Activated CD4-positive, CD25-positive, alpha-beta regulatory T cell treated with anti-CD3 and anti-CD28 coated beads, Interleukin-2, amount 50 U/mL, for 72 hours (primary cell): Measurements from ENCODE around the gene UQCC5.
"Not testable (repeated sequence)": the region's sequence is repeated elsewhere in the genome, so short reads cannot be mapped to it uniquely, and the experiment has no call there.

ENCODE experiments used
- DNase-seq: peaks from one replicate; pipeline ENCODE4 v3.0.0; 2021

UQCC5 gene

DNA sequence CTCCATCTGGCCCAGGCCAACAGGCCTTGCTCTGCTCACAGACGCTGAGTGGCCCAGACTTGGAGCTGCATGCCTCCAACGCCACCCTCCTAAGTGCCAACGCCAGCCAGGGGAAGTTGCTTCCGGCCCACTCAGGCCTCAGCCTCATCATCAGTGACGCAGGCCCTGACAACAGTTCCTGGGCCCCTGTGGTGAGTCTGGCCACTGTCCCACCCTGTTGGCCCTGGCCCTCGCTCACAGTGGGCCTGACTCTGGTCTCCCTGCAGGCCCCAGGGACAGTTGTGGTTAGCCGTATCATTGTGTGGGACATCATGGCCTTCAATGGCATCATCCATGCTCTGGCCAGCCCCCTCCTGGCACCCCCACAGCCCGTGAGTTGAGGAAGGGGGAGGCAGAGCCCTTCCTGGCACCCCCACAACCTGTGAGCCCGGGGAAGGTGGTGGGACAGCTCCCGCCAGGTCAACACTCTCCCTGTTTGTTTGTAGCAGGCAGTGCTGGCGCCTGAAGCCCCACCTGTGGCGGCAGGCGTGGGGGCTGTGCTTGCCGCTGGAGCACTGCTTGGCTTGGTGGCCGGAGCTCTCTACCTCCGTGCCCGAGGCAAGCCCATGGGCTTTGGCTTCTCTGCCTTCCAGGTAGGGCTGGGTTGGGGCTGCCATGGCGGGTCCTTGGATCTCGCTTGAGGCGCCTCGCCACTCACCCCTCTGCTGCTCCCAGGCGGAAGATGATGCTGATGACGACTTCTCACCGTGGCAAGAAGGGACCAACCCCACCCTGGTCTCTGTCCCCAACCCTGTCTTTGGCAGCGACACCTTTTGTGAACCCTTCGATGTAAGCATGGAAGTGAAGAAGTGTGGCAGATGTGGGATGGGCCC is 12.8 kb upstream of the UQCC5 start:
- no peak for DNase-seq

DNA sequence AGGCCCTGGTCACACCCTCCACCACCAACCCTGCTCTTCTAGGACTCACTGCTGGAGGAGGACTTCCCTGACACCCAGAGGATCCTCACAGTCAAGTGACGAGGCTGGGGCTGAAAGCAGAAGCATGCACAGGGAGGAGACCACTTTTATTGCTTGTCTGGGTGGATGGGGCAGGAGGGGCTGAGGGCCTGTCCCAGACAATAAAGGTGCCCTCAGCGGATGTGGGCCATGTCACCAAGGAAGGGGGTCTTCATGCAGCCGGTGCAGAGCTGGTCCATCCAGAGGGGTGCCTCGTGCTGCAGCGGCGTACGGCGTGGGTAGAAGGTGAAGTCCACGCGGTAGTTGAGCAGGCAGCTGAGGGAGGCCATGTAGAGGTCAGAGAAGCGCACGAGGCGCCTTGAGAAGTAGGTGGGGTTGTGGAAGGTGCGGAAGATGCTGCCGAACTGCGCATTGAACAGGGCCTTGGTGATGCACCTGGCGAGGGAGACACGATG is 12.1 kb upstream of the UQCC5 start:
- DNase-seq, result no peak

DNA sequence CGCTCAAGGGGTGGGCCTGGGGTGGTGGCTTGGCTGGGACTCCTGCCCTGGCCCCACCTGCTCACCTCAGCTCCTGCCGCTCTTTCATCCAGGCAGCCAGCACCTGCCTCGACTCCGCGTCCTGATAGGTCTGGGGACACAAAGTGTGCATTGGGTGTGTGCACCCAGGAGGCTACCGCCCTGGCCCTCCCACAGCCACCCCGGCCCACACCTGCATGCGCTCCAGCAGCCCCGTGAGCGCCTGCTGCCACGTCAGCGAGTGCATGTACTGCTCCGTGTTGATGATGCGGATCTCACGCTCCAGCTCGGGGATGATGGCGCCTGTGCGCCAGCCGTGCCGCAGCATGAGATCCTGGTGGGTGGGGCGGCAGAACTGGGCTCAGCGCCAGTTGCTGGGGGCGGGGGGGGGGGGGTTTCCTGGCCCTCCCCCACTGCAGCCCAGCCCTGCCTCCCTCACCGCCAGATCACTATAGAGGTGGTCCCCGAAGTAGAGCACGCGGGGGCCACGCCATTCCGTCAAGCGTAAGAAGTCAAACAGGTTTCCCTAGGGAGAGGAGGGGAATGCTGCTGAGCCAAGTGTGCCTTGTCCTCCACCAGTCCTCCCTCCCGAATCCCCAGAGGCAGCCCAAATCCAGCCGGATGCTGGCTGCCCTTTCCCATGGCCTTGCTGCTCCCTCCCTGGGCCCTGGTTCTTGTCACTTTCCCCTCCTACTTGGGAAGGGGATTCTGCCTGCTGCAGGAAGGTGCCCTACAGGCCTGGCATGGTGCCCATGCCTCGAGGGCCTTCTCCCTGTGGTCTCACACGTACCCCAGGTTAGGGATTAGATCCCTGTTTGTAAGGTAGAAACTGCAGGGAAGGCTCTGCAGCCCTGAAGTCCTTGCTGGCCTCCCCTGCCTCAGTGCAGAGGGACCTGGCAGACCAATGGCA is 11.4 kb upstream of the UQCC5 start:
- no peak for DNase-seq

DNA sequence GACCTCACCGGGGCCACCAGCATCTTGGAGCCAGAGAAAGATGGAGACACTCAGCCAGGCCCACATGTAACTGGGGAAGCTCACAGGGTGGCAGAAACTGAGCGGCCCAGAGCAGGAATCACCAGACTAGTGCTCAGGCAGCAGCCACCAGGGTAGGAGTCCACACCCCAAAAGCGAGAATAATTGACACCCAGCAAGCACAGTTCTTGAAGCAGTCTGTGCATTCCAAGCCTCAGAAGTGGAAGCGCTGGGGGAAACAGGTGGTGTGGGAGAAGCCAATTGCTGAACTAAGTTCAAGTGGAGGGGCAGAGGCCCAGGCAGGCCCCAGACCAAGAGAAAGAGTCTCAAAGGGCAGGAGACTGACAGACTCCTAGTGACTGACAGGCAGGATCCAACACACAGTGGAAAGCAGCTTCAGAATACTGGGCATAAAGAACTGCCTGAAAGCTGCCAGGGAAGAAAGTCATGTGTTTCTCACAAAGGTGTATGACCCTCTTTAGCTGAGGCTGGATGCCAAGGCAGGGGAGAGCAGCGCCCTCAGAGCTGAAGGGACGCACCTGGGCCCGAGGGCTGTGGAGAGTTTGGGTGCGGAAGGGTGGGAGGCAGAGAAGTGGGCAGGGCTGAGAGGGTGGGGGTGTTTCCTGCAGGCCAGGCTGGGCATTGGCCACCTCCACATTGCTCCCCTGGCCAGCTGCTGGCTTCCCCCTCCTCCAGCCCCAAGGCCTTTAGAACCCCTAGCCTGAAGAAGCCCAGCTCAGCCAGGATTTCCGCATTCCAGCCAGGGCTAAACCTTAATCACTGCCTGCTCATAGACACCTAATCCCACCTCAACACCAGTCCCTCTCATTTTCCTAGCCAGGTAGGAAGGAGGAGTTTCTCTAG is 10.5 kb upstream of the UQCC5 start:
- DNase-seq, result no peak

DNA sequence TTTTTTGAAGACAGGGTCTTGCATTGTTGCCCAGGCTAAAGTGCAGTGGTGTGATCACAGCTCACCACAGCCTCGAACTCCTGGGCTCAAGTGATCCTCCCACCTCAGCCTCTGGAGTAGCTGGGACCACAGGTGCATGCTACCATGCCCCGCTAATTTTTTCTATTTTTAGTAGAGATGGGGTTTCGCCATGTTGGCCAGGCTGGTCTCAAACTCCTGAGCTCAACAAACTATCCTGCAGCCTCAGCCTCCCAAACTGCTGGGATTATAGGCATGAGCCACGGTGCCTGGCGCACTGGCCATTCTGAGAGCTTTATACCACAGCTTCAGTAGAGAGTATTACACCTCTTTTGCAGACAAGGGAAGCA is 9.8 kb upstream of the UQCC5 start:
- DNase-seq, result not testable (repeated sequence)

DNA sequence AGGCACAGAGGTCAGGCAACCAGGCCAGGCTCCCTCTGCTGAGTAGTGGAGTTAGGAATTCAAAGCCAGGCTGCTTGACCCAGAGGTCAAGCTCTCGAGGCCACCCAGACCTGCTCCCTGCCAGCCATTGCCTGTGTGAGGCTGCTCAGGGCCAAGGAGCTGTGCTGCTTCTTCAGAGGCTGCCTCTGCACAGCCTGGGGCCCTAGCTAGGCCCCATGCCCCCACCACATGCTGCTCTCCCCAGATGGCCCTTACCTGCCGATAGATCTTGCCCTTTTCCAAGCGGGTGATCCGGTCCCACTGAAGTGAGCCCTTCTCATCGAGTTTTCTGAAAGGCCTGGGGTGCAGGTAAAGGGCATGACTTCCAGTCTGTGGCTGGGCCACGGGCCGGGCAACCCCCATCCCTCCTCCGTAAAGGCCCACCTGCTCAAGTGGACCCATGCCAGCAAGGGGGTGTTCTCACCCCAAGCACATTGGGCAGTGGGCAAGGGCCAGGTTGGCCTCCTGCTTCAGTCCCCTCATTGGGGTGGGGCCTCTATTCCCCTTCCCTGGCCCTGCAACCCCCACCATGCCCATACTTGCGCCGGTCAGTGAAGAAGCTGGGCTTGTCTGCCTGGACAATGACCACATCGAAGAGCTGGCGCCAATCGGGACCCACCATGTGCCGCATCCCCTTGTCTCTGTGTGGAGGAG is 9.2 kb upstream of the UQCC5 start:
- no peak for DNase-seq

DNA sequence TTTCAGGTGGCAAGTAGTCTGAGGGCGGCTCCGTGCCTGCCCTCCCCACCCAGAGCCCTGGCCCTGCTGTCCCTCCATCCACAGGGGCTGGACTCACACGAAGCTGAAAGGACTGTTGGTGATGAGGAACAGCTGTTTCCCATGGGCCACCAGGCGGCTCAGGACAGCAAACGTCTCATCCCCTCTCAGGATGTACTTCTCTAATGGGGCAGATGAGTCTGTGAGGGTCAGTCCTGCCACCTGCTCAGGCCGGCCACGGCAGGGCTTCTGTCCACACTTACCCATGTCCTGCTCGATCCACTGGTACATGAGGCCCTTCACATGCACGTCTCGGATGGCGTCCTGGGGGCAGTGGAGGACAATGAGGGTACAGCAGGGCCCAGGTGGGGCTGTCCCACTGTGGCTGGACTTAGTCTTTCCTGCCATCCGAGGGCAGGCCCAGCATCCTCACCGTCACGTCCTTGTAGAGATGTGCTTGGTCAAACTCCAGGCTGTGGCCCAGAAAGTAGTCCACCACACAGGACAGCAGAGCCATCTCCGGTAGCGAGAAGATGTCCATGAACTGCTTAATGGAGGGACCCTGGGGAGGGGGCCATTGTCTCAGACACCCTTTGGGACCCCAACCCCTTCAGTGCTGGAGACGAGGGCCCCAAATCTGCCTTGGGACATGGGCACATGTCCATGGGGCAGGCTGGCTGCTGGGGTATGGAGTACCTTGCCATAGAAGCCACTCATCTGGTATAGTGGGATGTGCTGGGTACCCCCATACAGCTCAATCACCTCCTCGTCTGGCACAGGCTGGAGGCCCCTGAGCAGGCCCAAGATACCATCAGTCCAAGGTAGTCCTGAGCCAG is 8.4 kb upstream of the UQCC5 start:
- DNase-seq, result no peak

DNA sequence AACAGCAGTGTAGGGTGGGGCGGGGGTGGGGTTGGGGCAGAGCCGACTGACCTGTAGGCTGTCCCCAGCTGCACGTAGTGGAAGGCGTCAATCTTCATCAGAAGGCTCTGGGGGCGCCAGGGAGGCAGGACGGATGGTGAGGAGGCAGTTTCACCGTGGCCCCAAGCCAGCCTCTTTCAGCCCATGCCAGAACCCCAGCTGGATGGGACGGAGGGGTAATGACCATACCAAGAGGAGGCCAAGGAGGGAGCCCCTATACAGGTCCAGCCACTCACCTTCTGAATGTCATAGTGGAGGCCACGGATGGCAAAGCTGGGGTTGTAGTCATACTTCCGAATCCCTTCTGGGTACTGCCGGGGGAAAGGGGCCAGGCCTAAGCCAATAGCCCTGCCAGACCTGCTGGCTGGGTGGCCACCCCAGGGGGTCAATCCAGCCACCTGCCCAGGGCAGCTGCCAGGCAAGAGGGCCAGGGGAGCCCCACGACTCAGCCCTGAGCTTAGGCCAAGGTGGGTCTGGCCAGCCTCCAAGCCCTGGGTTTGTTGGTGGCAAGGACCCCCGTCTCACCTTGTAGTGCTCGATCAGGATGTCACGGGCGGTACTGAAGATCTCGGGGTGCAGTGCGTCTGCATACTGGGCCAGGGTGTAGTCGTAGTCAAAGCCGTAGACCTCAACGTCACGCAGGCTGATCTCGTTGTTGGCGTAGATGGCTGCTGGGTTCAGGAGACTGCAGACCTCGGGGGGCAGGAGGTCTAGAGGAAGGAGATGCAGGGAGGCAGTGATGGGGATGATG is 7.6 kb upstream of the UQCC5 start:
- peak; percentile 23 for DNase-seq

DNA sequence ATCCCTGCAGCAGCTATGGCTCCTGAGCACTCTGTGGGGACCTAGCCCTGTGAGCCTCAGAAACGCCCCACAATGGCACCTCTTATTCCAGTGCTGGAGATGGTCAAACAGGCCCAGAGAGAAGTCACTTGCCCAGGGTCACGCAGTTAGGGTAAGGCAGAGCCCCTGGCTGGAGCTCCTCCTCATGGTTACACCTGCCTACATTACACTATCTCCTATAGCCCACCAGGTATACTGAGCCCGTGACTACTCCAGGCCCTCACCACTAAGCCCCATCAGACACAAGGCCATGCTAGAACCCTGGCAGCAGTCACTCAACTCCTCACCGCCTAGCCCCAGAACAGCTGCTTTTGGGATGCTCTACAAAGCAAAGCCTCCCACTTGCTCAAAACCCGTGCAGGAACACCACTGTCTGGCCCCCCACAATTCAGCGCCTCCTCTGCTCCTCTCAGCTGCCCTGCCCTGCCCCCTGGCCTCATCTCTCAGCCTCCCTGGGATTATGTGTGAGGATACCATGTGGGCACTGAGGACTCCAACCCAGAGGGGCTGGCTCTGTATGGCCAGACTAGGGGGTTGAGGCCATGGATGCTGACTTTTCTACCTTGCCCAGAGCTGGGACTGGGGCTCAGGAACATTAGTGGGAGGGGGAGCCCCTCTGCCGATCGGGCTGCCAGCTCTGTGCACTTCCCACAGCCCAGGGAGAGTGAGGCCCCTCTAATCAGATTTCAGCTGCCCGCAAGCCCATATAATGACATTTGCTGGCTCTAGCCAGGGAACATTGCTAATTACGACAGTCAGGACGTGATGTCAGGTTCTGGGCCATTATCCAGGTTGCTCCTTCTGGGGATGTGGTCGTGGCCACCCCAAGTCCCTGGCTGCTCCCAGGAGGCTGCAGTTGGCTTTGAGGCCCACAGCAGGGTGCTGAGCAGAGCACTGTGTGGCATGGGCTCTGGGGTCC is 6.8 kb upstream of the UQCC5 start:
- DNase-seq, result no peak

DNA sequence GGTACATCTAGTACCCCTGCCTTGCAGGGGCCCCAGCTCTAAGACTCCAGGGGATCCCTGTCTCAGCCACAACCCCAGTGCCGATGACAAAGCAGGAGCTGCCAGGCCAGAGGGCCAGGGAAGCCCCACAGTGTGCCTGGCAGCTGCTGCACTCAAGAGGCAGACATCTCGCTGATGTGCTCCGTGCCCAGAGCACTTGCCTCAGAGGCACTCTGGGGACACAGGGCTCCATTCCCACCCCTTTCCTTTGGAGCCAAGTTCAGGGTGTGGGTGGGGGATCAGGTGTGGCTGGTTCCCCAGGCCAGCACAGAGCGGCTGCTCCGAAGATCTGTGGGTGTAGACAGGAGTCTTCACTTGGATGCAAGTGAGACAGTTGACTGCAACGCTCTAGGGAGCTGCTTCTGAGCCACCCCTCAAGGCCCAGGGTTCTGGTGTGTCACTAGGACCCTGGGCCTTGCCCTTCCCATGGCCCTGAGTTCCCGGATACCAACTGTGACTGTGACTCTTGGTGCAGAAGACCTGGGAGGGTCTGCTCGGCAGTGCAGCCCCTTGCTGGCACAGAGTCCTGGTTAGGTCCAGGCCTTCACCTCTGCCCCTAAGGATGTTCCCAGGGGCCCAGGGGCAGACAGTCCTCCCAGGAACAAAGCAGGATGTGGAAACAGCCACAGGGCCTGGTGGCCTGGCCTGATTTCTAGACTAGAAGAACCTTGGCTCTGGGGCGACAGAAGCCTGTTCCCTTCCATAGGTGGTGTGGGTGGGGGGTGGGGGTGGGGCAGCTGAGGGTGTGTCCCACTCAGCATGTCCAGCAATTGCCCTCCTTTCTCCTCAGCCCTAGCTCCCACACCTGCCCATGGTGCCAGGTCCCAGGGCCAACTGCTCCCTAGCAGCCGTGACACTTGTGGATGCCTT is 5.2 kb upstream of the UQCC5 start:
- peak; percentile 25 for DNase-seq

DNA sequence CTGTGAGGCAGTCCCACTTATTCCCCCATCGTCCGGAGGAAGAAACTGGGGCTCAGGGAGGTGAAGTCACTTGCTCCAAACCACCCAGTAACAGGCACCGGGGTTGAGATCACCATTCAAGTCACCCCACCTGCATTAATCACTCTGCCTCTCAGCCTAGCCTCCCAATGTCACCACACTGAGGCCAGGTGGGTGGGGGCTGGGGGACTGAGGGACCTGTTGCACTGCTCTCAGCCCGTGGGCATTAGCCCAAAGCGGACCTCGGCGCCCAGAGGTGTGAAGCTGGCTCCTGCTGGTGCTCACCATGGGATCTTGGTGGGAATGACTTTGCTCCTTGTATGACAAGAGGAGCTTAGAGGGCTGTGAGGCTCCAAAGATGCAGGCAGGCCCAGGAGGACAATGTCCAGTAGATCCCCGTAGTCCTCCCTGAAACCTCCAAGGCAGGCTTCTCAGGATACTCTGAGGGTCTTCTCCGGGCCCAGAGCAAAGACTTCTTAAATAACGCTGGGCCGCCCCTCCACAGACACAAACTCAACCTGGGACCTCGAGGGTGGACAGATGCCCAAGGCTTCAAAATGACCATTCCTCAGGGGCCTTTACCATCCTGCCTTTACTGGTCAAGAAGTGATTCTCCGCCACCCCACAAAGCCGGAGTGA is 4.4 kb upstream of the UQCC5 start:
- DNase-seq, result peak; percentile 29

DNA sequence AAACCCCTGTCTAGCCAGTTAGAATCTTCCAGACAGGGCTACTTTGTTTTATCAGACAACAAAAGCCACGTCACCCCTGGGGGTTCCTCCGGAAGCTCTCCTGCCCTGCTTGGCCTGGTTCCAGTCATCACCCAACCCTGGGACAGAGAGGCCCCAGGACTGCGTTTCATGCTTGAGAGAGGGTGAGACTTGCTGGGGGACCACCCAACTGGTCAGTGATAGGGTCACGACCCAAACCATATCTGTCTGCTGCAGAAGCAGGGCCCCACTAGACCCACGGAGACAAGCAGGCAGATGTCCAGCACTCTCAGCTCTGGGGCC is 3.9 kb upstream of the UQCC5 start:
- DNase-seq, result no peak

DNA sequence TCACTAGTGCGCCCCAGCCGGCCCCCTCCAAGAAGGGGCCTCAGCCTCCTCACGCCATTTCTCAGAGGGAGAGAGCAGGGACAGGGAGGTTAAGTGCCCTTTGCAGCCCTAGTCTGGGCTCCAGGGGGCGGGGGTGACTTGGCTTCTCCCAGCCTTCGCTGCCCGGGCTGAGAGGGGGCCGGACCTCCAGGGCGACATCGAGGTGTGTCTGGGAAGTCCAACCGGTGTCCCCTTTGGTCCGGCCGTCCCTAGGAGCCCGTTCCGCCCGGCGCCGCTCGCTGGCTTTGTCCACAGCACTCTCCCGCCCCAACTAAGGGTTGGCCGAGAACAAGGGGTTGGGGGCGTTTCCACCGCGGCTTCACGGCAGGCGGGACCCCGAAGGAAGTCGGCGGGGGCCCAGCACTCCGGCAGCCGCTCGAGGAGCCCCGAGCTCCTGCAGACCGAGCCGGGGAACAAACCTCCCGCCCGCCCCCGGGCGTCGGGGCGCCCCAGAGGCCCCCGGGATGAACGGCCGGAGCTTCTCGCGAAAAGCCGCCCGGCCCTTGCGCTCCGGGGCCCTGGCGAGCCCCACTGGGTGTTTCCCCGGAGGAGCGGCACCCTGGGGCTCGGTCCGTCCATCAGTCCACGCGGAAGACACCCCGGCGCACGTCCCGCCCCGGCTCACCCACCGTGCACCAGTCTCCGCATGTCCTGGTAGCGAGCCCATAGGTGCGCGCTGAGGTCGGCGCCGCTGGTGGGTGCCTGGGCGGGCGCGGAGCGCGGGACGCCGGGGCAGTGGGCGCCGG is 3.4 kb upstream of the UQCC5 start:
- DNase-seq, result peak; percentile 45

DNA sequence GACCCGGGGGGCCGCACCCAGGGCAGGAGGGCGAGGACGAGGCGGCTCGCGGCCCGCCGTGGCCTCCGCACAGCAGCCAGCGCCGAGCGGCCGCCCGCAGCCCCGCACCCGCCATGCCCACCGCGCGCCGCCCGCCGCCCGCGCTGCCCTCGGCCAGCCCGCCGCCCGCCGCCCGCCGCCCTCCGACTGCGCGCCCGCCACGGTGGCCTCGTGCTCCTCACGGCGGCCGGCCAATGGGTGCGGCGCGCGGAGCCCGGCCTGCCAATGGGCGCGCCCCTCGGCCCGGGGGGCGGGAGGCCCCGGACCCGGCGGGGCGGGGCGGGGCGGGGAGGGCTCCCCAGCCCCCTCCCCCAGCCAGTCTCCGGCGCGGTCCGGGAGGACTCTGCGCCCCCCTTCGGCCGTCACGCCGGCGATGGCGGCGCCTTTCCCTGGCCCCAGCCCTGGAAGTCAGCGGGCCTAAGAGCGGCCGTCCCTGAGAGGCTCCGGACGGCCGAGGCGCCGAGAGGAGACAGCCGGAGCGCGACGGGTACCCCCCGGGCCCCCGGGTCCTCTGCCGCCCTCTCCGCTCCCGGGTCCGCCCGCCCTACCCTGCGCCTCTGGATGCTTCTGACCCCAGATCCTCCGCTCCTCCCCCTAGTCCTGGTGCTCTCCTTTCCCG is 2.7 kb upstream of the UQCC5 start, which contains the start of gene NT5DC2:
NT5DC2 (minus strand) TSS at position 235 of the 658 bp plus-strand sequence; CDS start at position 115, 120 bp downstream.
- DNase-seq, result peak; percentile 65

DNA sequence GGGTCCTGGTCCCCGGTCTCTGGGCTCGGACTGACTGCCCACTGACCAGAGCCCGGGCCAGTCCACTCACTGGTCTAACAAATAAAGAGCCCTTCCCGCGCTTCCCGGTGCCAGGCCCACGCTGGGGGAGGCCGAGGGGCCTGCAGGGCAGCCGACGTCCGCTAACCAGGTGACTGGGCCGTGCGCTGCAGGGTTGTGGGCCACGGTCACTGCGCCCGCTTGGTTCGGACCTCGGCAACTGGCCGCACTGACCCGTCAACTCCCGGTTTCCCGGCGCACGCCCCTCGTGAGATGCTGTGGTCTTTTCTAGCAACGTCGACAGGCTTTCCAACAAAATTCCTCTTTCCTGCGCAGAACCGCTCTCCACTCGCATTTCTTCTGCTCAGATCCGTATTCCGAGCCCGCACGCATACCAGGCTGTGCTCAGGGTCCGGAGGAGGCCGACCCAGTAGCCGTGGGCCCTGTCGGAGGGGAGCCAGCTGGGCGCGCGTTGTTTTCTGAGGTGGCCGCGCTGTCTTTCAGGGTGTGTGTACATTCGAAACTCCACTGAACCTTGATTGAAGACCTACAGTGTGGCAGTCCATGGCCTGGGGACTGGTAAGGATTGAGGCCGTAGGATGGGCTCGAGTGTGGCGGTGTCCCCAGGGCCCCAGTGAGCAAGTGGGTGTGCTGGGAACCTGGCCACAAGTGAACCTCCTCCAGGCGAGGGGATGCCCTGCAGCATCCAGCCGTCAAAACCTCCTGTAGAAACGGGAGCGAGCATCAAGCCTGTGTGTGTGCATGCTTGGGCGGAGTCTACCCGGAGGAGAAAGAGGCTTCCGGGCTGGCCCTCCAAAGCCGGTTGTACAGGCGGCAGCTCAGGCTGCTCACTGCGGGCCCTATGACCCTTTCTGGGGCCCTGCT is 1.9 kb upstream of the UQCC5 start:
- peak; percentile 30 for DNase-seq
